Raji (cell line): ENCODE data around the gene RBM44.

Source experiments
- POLR2A ChIP-seq: IDR thresholded peaks from 2 replicates; pipeline ENCODE4 v1.6.1; 2011; ENCODE audit warnings: low read depth, low read length, control low read depth; ENCODE audit not compliant: insufficient read depth

Gene RBM44

GRCh38 chr2:237885931-237886684, 87.5 kb downstream of the RBM44 start:
- no peak for TF ChIP-seq POLR2A

DNA sequence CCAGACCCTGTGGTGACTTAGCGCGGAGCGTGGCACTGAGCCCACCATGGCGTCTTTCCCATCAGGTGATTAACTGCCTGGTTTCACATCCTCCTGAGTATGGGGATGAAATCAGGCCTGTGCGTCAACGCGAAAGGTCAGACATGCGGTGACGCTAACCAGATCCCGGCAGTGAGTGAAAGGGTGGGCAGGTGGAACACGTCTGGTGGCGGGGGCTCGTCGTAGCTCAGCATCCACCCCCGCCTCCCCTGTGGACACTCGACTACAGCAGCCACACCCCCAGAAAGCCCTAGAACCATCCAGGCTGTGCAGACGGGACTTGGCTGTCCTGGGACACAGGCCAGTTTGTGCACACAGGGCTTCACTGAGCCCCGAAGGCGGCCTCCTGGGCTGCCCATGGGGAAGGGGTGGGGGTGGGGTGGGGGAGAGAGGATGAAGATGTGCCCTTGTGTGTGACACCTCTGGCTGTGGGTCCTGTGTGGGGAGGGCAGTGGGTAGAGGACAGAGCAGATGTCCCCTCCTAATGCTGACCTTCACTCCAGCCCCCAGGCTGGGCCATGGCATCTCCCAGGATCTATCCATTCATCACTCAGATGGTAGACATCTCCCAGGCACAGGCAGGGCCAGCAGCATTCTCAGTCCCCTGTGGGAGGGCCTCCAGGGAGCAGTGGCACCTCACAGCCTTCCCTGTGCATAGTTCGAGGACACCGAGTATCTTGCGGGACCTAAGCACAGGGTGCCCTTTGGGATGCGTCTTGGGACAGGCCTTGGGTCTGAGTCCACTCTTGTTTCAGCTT, 88.3 kb downstream of the RBM44 start:
- no peak for TF ChIP-seq POLR2A

GRCh38 chr2:237888389-237888788, 89.8 kb downstream of the RBM44 start:
- no peak for TF ChIP-seq POLR2A

DNA sequence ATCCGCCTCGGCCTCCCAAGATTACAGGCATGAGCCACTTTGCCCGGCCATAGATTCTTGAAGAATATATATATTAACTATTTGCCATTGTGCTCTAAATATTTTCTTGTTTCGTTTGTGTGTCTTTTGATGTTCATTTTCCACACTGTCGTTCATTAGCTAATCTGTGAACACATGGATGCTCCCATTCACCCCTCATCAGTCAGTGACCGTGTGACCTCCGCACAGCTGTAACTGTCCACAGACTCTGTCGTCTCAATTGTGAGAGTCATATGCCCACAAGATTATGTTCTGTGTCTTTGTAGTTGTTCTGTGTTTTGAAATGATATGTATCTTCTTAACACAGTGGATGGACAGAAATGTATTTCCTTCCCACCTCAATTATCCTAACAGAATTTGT, 90.4 kb downstream of the RBM44 start:
- no peak for TF ChIP-seq POLR2A

DNA sequence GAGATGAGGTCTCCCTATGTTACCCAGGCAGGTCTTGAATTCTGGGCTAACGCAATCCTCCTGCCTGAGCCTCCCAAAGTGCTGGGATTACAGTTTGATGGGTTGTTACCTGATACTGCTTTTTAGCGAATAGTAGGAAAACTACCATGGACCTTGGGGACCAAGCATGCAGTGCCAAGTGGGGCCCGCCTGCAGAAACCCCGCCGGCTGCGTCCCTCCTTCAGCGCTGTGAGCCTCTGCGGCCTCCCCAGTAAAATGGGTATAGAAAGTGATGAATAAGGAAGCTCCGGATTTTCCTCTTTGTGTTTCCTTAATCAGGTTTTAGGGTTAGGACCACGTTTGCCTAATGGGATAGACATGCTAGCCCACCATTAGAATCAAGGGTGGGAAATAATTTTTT, 91.2 kb downstream of the RBM44 start:
- TF ChIP-seq POLR2A = no peak
